HFF-Myc (cell line): ENCODE results near the gene GABRB1.

ENCODE experiments used
- DNase-seq: peaks from one replicate; pipeline ENCODE4 v3.0.0-alpha.2; 2011; ENCODE audit warnings: low read depth; ENCODE audit errors: extremely low read depth
- H3K4me3 ChIP-seq: replicated peaks from 2 replicates; pipeline ENCODE4 v1.5.1; 2011; ENCODE audit warnings: low read depth, mild to moderate bottlenecking, control low read depth, low read length
- CTCF ChIP-seq: IDR thresholded peaks from 2 replicates; pipeline ENCODE4 v1.5.1; 2012; ENCODE audit warnings: mild to moderate bottlenecking, low read depth, low read length, control low read depth; ENCODE audit errors: missing control alignments

The GABRB1 gene

GRCh38 chr4:47415719-47416118 is 384.4 kb downstream of the GABRB1 start:
- H3K4me3 ChIP-seq, result no peak overlapping the region
- DNase-seq, result no peak
- no peak for TF ChIP-seq CTCF

GRCh38 chr4:47418147-47418546 is 386.8 kb downstream of the GABRB1 start:
- TF ChIP-seq CTCF, result no peak
- DNase-seq, result no peak
- no peak overlapping the region for H3K4me3 ChIP-seq

DNA sequence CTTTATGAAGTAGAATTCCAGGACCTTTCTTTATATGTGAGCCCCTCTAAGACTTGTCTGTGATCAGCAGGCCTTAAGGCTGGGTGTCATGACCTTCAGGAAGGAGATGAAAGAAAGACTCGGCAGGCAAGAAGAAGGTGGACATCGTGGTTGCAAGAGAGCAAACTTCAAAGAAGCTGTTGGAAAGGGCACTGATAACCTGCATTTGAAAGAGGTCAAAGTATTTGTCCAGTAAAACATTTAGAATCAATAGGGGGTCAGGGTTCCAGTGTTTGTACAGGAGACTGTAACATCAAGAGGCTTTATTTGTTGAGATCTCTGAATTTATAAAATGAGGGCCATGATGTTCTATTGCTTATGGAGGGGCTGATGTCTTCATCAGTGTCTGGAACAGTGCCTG is 387.9 kb downstream of the GABRB1 start:
- no peak for TF ChIP-seq CTCF
- no peak overlapping the region for H3K4me3 ChIP-seq
- DNase-seq, result no peak

GRCh38 chr4:47425628-47426027 is 394.3 kb downstream of the GABRB1 start:
- H3K4me3 ChIP-seq, result no peak overlapping the region
- DNase-seq, result no peak
- TF ChIP-seq CTCF, result no peak

GRCh38 chr4:47427935-47428334 is 396.6 kb downstream of the GABRB1 start:
- TF ChIP-seq CTCF, result no peak

GRCh38 chr4:47432749-47433148 is 401.4 kb downstream of the GABRB1 start:
- no peak overlapping the region for H3K4me3 ChIP-seq
- no peak for DNase-seq
- TF ChIP-seq CTCF, result no peak

More at GRCh38 chr4:47427935-47428334, 396.6 kb downstream of the GABRB1 start:
- no peak overlapping the region for H3K4me3 ChIP-seq
- no peak for DNase-seq

GRCh38 chr4:47434931-47435330 is 403.6 kb downstream of the GABRB1 start:
- DNase-seq, result no peak
- H3K4me3 ChIP-seq, result no peak overlapping the region
- no peak for TF ChIP-seq CTCF
